Body of pancreas (tissue), 4 donors: Measurements from ENCODE around the gene GLRA3.

Experiments used
- CTCF ChIP-seq, 7 experiments: fragments of 450-650 bp in 4 of 7; fragments of 200-600 bp in 3 of 7; sonication (generic) in 3 of 7; IDR thresholded peaks; one replicate each; pipeline ENCODE4 v1.5.1; 2016 to 2019; ENCODE audit warnings: antibody characterized with exemption in 7 of 7
- POLR2A ChIP-seq, 3 donors: fragments of 450-650 bp; IDR thresholded peaks; one replicate each; pipeline ENCODE4 v1.6.1; 2016; ENCODE audit warnings: antibody characterized with exemption in 3 of 3, mild to moderate bottlenecking in 2 of 3

- TF ChIP-seq CTCF (IDR thresholded peaks at IDR 0.05) (no peak), POLR2A (IDR thresholded peaks at IDR 0.05) (no peak)
Observed at GRCh38 chr4:174600391-174600790, 228.7 kb downstream of the GLRA3 start.
